ENCODE data around the gene COLEC12.

The COLEC12 gene

GRCh38 chr18:460791-461190, 39.7 kb downstream of the COLEC12 start:
- no peak for TF ChIP-seq JUND (IDR thresholded peaks at IDR 0.05; ENCODE audit: low read depth)
- no peak for DNase-seq (ENCODE audit: low read depth in 1 of 2, low spot score in 1 of 2)
- in situ Hi-C loops (cut with HindIII; ENCODE audit: low pct_unique_long_range_greater_than_20kb, low sequenced_read_pairs) = no loop called here

DNA sequence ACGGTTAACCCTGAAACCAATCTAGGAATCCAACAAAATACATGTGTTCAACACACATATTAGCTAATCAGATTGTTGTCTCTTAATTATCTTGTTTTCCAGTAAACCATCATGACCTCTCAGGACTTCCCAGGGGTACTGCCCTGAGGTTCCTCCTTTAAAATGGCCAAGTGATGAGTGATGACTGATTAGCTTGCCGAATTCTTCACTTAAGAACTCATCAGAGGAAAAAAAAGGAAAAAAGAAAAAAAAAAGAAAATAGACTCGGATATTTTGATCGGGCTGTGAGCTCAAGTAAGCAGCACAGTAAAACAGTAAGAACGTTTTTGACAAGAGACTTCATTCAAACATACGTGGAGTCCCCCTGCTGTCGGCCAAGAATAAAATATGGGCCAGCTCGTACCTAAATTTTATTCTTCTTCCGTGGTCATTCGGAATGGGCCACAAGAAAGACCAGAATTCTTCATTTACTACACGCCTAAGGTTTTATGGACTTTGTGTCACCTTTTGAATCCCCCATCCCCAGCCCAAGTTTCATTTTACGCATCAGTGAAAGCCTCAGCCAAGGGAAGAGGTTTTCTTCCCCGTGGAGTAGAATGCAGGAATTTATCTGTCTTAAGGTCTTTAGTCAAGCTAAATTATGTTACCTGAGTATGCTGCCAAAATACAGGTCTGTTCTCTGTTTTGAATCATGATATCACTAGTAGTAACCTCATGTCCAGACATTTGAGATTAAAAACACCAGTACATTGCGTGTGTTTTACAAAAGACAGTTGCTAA, 40.5 kb downstream of the COLEC12 start:
- TF ChIP-seq JUND (IDR thresholded peaks at IDR 0.05; ENCODE audit: low read depth) = no peak
- in situ Hi-C loops (cut with HindIII; ENCODE audit: low pct_unique_long_range_greater_than_20kb, low sequenced_read_pairs) = no loop called here
- no peak for DNase-seq (ENCODE audit: low read depth in 1 of 2, low spot score in 1 of 2)

- DNase-seq (ENCODE audit: low read depth in 1 of 2, low spot score in 1 of 2) = no peak
- TF ChIP-seq JUND (IDR thresholded peaks at IDR 0.05; ENCODE audit: low read depth) = no peak
- in situ Hi-C loops (cut with HindIII; ENCODE audit: low pct_unique_long_range_greater_than_20kb, low sequenced_read_pairs) = no loop called here
These were observed 42.7 kb downstream of the COLEC12 start for GRCh38 chr18:457521-458412.

DNA sequence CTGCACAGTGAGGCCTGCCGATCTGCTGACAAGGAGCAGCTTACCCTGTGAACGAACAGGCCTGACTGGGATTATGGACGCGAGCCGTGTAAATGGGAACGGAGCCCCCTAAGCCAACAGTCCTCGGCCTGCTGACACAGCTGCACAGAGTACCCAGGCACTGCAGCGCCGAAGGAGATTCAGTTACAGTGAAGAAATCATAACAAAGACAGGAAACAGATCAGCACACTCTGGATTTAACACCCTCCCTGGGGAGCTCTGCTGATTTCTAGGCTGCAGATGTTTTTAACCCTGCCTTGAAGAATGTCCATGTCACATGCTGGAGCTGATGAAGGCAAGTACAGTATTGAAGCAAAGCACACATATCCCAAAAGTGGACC, 43.4 kb downstream of the COLEC12 start:
- no peak for TF ChIP-seq JUND (IDR thresholded peaks at IDR 0.05; ENCODE audit: low read depth)
- no peak for DNase-seq (ENCODE audit: low read depth in 1 of 2, low spot score in 1 of 2)
- in situ Hi-C loops (cut with HindIII; ENCODE audit: low pct_unique_long_range_greater_than_20kb, low sequenced_read_pairs) = no loop called here

DNA sequence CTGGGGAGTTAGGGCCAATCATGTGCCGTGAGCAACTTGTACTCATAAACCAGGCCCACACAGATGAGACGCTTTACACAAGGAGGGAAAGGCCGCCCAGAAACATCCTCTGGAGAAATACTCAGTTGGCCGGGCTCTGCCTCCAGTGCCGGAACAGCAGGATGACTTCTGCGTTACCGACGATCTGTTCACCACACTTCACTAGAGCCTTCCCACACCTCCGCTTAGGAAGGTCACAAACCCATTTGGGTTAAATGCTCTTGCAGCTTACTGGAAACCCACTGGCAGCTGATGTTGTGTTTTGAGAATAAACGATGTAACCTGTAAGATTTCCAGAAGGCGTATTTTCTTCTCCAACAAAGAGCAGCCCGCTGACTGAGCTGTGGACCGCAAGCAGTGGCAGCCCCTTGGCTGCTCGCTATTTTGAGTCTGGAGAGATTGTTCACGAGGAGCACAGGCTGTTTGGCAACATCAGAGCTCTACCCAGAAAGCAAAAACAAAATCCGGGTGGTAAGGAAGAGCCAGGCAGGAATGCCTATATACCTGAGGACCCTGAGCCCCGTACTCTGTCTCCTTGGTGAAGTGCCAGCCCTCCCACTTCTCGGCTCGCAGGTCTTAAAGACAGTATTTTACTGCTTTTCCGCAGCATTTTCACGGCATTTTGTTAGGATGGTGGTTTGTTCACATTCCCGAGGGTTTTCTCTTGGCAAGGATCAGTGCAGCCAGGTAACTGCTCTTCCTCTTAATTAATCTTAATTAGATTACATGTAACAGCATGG, 44.0 kb downstream of the COLEC12 start:
- no peak for DNase-seq (ENCODE audit: low read depth in 1 of 2, low spot score in 1 of 2)
- TF ChIP-seq JUND (IDR thresholded peaks at IDR 0.05; ENCODE audit: low read depth) = no peak
- in situ Hi-C loops (cut with HindIII; ENCODE audit: low pct_unique_long_range_greater_than_20kb, low sequenced_read_pairs) = no loop called here

GRCh38 chr18:453400-453799, 47.1 kb downstream of the COLEC12 start:
- TF ChIP-seq JUND (IDR thresholded peaks at IDR 0.05; ENCODE audit: low read depth) = no peak
- in situ Hi-C loops (cut with HindIII; ENCODE audit: low pct_unique_long_range_greater_than_20kb, low sequenced_read_pairs) = no loop called here
- no peak for DNase-seq (ENCODE audit: low read depth in 1 of 2, low spot score in 1 of 2)

GRCh38 chr18:452816-453215, 47.7 kb downstream of the COLEC12 start:
- no peak for DNase-seq (ENCODE audit: low read depth in 1 of 2, low spot score in 1 of 2)
- no peak for TF ChIP-seq JUND (IDR thresholded peaks at IDR 0.05; ENCODE audit: low read depth)
- in situ Hi-C loops (cut with HindIII; ENCODE audit: low pct_unique_long_range_greater_than_20kb, low sequenced_read_pairs) = no loop called here

DNA sequence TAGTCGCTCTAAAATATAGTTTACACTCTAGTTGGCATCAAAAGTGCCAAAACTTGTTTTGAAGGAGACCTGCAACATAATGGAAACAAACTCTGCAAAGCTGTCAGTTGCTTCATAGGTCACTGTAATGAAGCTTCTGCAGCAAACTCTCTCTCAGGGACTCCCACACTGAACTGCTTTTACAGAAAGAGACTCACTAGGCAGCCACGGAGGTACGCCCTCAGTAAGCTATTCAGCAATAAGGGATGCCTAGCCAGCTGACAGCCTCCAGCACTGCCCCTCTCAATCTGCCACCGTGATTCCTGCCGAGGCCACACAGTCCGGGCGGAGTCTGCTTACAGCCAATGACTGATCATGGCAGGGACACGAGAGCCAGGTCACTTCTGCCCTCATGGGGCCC, 51.1 kb downstream of the COLEC12 start:
- DNase-seq (ENCODE audit: low read depth in 1 of 2, low spot score in 1 of 2) = peak; percentile 35 to 91
- in situ Hi-C loops (cut with HindIII; ENCODE audit: low pct_unique_long_range_greater_than_20kb, low sequenced_read_pairs) = no loop called here
- TF ChIP-seq JUND (IDR thresholded peaks at IDR 0.05; ENCODE audit: low read depth) = no peak

- no peak for DNase-seq (ENCODE audit: low read depth in 1 of 2, low spot score in 1 of 2)
- no peak for TF ChIP-seq JUND (IDR thresholded peaks at IDR 0.05; ENCODE audit: low read depth)
- in situ Hi-C loops (cut with HindIII; ENCODE audit: low pct_unique_long_range_greater_than_20kb, low sequenced_read_pairs) = no loop called here
These were observed 52.2 kb downstream of the COLEC12 start for GRCh38 chr18:448116-448790.

GRCh38 chr18:446941-447560, 53.5 kb downstream of the COLEC12 start:
- TF ChIP-seq JUND (IDR thresholded peaks at IDR 0.05; ENCODE audit: low read depth) = no peak
- peak in 1 of 2 experiments; percentile 20 for DNase-seq (ENCODE audit: low read depth in 1 of 2, low spot score in 1 of 2)
- in situ Hi-C loops (cut with HindIII; ENCODE audit: low pct_unique_long_range_greater_than_20kb, low sequenced_read_pairs) = no loop called here

DNA sequence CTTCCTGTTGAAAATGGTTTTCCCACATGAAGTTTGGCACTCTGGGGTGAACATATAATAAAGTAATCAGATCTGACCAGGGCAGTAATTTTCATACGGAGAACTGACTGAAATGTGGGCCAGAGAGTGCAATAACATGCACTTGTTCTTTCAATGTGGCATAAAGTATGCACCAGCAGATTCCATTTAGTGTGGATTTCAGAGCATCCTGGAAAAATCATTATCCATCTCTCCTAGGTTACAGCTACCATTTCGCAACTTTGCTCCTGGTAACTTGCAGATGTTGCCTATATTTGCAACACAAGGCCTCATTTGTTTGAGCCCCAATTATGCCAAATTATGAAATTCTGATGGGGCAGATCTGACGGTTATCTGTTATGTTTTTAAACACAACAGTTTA, 55.4 kb downstream of the COLEC12 start:
- TF ChIP-seq JUND (IDR thresholded peaks at IDR 0.05; ENCODE audit: low read depth) = no peak
- in situ Hi-C loops (cut with HindIII; ENCODE audit: low pct_unique_long_range_greater_than_20kb, low sequenced_read_pairs) = no loop called here
- DNase-seq (ENCODE audit: low read depth in 1 of 2, low spot score in 1 of 2) = no peak

GRCh38 chr18:438571-438970, 61.9 kb downstream of the COLEC12 start:
- DNase-seq (ENCODE audit: low read depth in 1 of 2, low spot score in 1 of 2) = no peak
- no peak for TF ChIP-seq JUND (IDR thresholded peaks at IDR 0.05; ENCODE audit: low read depth)
- in situ Hi-C loops (cut with HindIII; ENCODE audit: low pct_unique_long_range_greater_than_20kb, low sequenced_read_pairs) = no loop called here

Data from T47D (cell line).